ENCODE measurements around the gene CDK5R1. TPM values are rescaled to one million over a fixed set of nuclear protein-coding genes. Genes with fewer than 3 reads are reported as not detected.
A peak's percentile ranks its signal among the peaks of the same experiment; 100 is the strongest.

CDK5R1 gene
- total and polyA plus RNA-seq, 7 experiments from 2014 or later, result 4.9 to 21.2 (median 7.5) TPM

- Mint-ChIP-seq H3K36me3 (peaks cover 0 to 6% (median 0%) of the 10 kb centered on the region in 5 donors), H3K27ac (peak overlapping the region; percentile 93 to 100 (median 98)), H3K27me3 (no peaks in the 10 kb centered on the region), H3K4me1 (peaks cover 47 to 88% (median 65%) of the 10 kb centered on the region in 7 donors), H3K9me3 (peaks cover 0 to 5% (median 0%) of the 10 kb centered on the region in 11 donors), H3K4me3 (peak overlapping the region; percentile 39 to 81 (median 69))
- H3K4me1 ChIP-seq (ENCODE audit: control insufficient read depth in 2 of 2, insufficient read depth in 2 of 2, low read length in 2 of 2), result peaks cover 45 to 55% of the 10 kb centered on the region in 2 donors
- H3K27ac ChIP-seq (ENCODE audit: low read depth, low read length), result peak overlapping the region; percentile 70
- H3K9me3 ChIP-seq (ENCODE audit: control insufficient read depth in 2 of 3, low read length in 3 of 3), result no peaks in the 10 kb centered on the region
- ATAC-seq (no peak), DNase-seq (no peak)
- H3K36me3 ChIP-seq (ENCODE audit: control insufficient read depth in 2 of 3, insufficient read depth in 3 of 3, low read length in 3 of 3), result no peaks in the 10 kb centered on the region
- CTCF ChIA-PET, result interaction anchor here (1.2 to 1.7 kb wide), 2 partner anchors 11 to 18 kb away, joined by 3 to 5 read pairs; no protein-coding TSS in a partner anchor
- intact Hi-C loops (cut with micrococcal nuclease), result no loop called here
- no peaks in the 10 kb centered on the region for H3K27me3 ChIP-seq (ENCODE audit: control insufficient read depth in 2 of 2, insufficient read depth in 2 of 2, low read length in 2 of 2)
- H3K4me3 ChIP-seq (ENCODE audit: low read length), result no peak overlapping the region
- POLR2A ChIA-PET, result interaction anchor here (2.9 to 10.3 kb wide), 2 partner anchors 13 to 17 kb away, joined by 20 to 191 read pairs; partner anchors contain the start of gene CDK5R1
These were observed 15.2 kb downstream of the CDK5R1 start for GRCh38 chr17:32502013-32502412.

- intact Hi-C loops (cut with micrococcal nuclease), result loop anchor here (1.0 kb wide), 6 partner anchors 10 to 107 kb away; no protein-coding TSS in a partner anchor
- ChIA-PET POLR2A (interaction anchor here (8.5 to 10.3 kb wide), 2 partner anchors 14 to 16 kb away, joined by 135 to 191 read pairs; partner anchors contain the start of gene CDK5R1), CTCF (interaction anchor here (3.5 kb wide), 1 partner anchor 15 kb away, joined by 20 read pairs; no protein-coding TSS in a partner anchor)
- peaks cover 45 to 62% of the 10 kb centered on the region in 2 donors for H3K4me1 ChIP-seq (ENCODE audit: control insufficient read depth in 2 of 2, insufficient read depth in 2 of 2, low read length in 2 of 2)
- Mint-ChIP-seq H3K9me3 (peaks cover 0 to 5% (median 0%) of the 10 kb centered on the region in 11 donors), H3K4me3 (peak overlapping the region; percentile 64 to 83 (median 74)), H3K27me3 (no peaks in the 10 kb centered on the region), H3K36me3 (peaks cover 0 to 6% (median 0%) of the 10 kb centered on the region in 5 donors), H3K4me1 (peaks cover 51 to 91% (median 71%) of the 10 kb centered on the region in 7 donors), H3K27ac (peak overlapping the region; percentile 93 to 100 (median 98))
- no peaks in the 10 kb centered on the region for H3K36me3 ChIP-seq (ENCODE audit: control insufficient read depth in 2 of 3, insufficient read depth in 3 of 3, low read length in 3 of 3)
- H3K27me3 ChIP-seq (ENCODE audit: control insufficient read depth in 2 of 2, insufficient read depth in 2 of 2, low read length in 2 of 2), result no peaks in the 10 kb centered on the region
- H3K27ac ChIP-seq (ENCODE audit: low read depth, low read length), result peak overlapping the region; percentile 70
- H3K4me3 ChIP-seq (ENCODE audit: low read length), result peak overlapping the region; percentile 36
- no peaks in the 10 kb centered on the region for H3K9me3 ChIP-seq (ENCODE audit: control insufficient read depth in 2 of 3, low read length in 3 of 3)
- ATAC-seq (no peak), DNase-seq (no peak)
These were observed 15.9 kb downstream of the CDK5R1 start for GRCh38 chr17:32502710-32503109.

GRCh38 chr17:32503251-32504165, 16.7 kb downstream of the CDK5R1 start:
- intact Hi-C loops (cut with micrococcal nuclease), result loop anchor here (1.0 kb wide), 6 partner anchors 11 to 106 kb away; no protein-coding TSS in a partner anchor
- H3K4me3 Mint-ChIP-seq, result peak overlapping the region; percentile 64 to 83 (median 73)
- peak overlapping the region; percentile 36 for H3K4me3 ChIP-seq (ENCODE audit: low read length)

GRCh38 chr17:32504166-32504990, 17.6 kb downstream of the CDK5R1 start:
- no peaks in the 10 kb centered on the region for H3K36me3 ChIP-seq (ENCODE audit: control insufficient read depth in 2 of 3, insufficient read depth in 3 of 3, low read length in 3 of 3)
- ChIA-PET CTCF (interaction anchor here (0.9 to 3.5 kb wide), 4 partner anchors 14 to 250 kb away, joined by 3 to 20 read pairs (median 10); no protein-coding TSS in a partner anchor), POLR2A (interaction anchor here (0.5 to 10.3 kb wide), 7 partner anchors 9 to 485 kb away, joined by 3 to 191 read pairs (median 8); partner anchors contain the start of gene CDK5R1)
- no peaks in the 10 kb centered on the region for H3K27me3 ChIP-seq (ENCODE audit: control insufficient read depth in 2 of 2, insufficient read depth in 2 of 2, low read length in 2 of 2)
- no peaks in the 10 kb centered on the region for H3K27me3 Mint-ChIP-seq
- H3K27ac ChIP-seq (ENCODE audit: low read depth, low read length), result peak overlapping the region; percentile 70
- peak overlapping the region; percentile 4 for H3K4me3 ChIP-seq (ENCODE audit: low read length)
- intact Hi-C loops (cut with micrococcal nuclease), result no loop called here
- peak; percentile 10 for ATAC-seq
- no peak for DNase-seq
- H3K9me3 Mint-ChIP-seq, result peaks cover 0 to 5% (median 0%) of the 10 kb centered on the region in 11 donors
- H3K9me3 ChIP-seq (ENCODE audit: control insufficient read depth in 2 of 3, low read length in 3 of 3), result no peaks in the 10 kb centered on the region
- H3K27ac Mint-ChIP-seq, result peak overlapping the region; percentile 93 to 100 (median 98)
- H3K4me1 ChIP-seq (ENCODE audit: control insufficient read depth in 2 of 2, insufficient read depth in 2 of 2, low read length in 2 of 2), result peaks cover 45 to 74% of the 10 kb centered on the region in 2 donors
- peaks cover 50 to 96% (median 85%) of the 10 kb centered on the region in 7 donors for H3K4me1 Mint-ChIP-seq
- peak overlapping the region; percentile 64 to 84 (median 76) for H3K4me3 Mint-ChIP-seq
- peaks cover 0 to 6% (median 0%) of the 10 kb centered on the region in 5 donors for H3K36me3 Mint-ChIP-seq

More at GRCh38 chr17:32503251-32504165, 16.7 kb downstream of the CDK5R1 start:
- H3K4me1 ChIP-seq (ENCODE audit: control insufficient read depth in 2 of 2, insufficient read depth in 2 of 2, low read length in 2 of 2), result peaks cover 45 to 70% of the 10 kb centered on the region in 2 donors
- Mint-ChIP-seq H3K36me3 (peaks cover 0 to 6% (median 0%) of the 10 kb centered on the region in 5 donors), H3K4me1 (peaks cover 50 to 91% (median 77%) of the 10 kb centered on the region in 7 donors), H3K27me3 (no peaks in the 10 kb centered on the region), H3K9me3 (peaks cover 0 to 5% (median 0%) of the 10 kb centered on the region in 11 donors), H3K27ac (peak overlapping the region; percentile 93 to 100 (median 98))
- ChIA-PET CTCF (interaction anchor here (0.9 to 3.5 kb wide), 4 partner anchors 14 to 250 kb away, joined by 3 to 20 read pairs (median 10); no protein-coding TSS in a partner anchor), POLR2A (interaction anchor here (0.5 to 10.3 kb wide), 6 partner anchors 9 to 484 kb away, joined by 3 to 191 read pairs (median 8); partner anchors contain the start of gene CDK5R1)
- no peaks in the 10 kb centered on the region for H3K9me3 ChIP-seq (ENCODE audit: control insufficient read depth in 2 of 3, low read length in 3 of 3)
- H3K36me3 ChIP-seq (ENCODE audit: control insufficient read depth in 2 of 3, insufficient read depth in 3 of 3, low read length in 3 of 3), result no peaks in the 10 kb centered on the region
- H3K27ac ChIP-seq (ENCODE audit: low read depth, low read length), result peak overlapping the region; percentile 70
- DNase-seq (peak in 8 of 9 donors; percentile 45 to 83 (median 78)), ATAC-seq (peak; percentile 94)
- no peaks in the 10 kb centered on the region for H3K27me3 ChIP-seq (ENCODE audit: control insufficient read depth in 2 of 2, insufficient read depth in 2 of 2, low read length in 2 of 2)

GRCh38 chr17:32508926-32509325, 22.1 kb downstream of the CDK5R1 start:
- Histone ChIP-seq H3K36me3 (ENCODE audit: control insufficient read depth in 2 of 3, insufficient read depth in 3 of 3, low read length in 3 of 3) (no peaks in the 10 kb centered on the region), H3K27ac (ENCODE audit: low read depth, low read length) (no peak overlapping the region), H3K27me3 (ENCODE audit: control insufficient read depth in 2 of 2, insufficient read depth in 2 of 2, low read length in 2 of 2) (no peaks in the 10 kb centered on the region), H3K4me1 (ENCODE audit: control insufficient read depth in 2 of 2, insufficient read depth in 2 of 2, low read length in 2 of 2) (peaks cover 26 to 48% of the 10 kb centered on the region in 2 donors), H3K4me3 (ENCODE audit: low read length) (no peak overlapping the region), H3K9me3 (ENCODE audit: control insufficient read depth in 2 of 3, low read length in 3 of 3) (no peaks in the 10 kb centered on the region)
- no peaks in the 10 kb centered on the region for H3K27me3 Mint-ChIP-seq
- peaks cover 0 to 4% (median 0%) of the 10 kb centered on the region in 5 donors for H3K36me3 Mint-ChIP-seq
- ChIA-PET CTCF (interaction anchor here (0.6 to 1.0 kb wide), 3 partner anchors 9 to 103 kb away, joined by 3 to 4 read pairs (median 4); no protein-coding TSS in a partner anchor), POLR2A (interaction anchor here (0.9 to 22.6 kb wide), 4 partner anchors 9 to 21 kb away, joined by 3 to 382 read pairs (median 70); partner anchors contain the start of gene CDK5R1)
- ATAC-seq (no peak), DNase-seq (no peak)
- peaks cover 31 to 85% (median 68%) of the 10 kb centered on the region in 7 donors for H3K4me1 Mint-ChIP-seq
- H3K4me3 Mint-ChIP-seq, result peak overlapping the region in 1 of 10 donors; percentile 16
- H3K27ac Mint-ChIP-seq, result peak overlapping the region in 8 of 9 donors; percentile 58 to 100 (median 98)
- intact Hi-C loops (cut with micrococcal nuclease), result no loop called here
- peaks cover 0 to 3% (median 0%) of the 10 kb centered on the region in 11 donors for H3K9me3 Mint-ChIP-seq
